SK-MEL-5 (cell line): Measurements from ENCODE around the gene TBC1D2B. TPM values are rescaled to one million over a fixed set of nuclear protein-coding genes. Genes with fewer than 3 reads are reported as not detected.
A peak's percentile ranks its signal among the peaks of the same experiment; 100 is the strongest.

Source experiments
- DNase-seq: peaks from one replicate; pipeline ENCODE4 v3.0.0-alpha.2; 2016; ENCODE audit warnings: low read depth, low spot score
- in situ Hi-C: cut with HindIII; loops from 2 replicates; pipeline ENCODE4 v1.10.0; 2016; ENCODE audit warnings: low sequenced_read_pairs, high pct_unique_total_duplicates, low pct_unique_long_range_greater_than_20kb
- total RNA-seq: library from RNA; depleted of rRNA; stranded (reverse); fragments of >200 nt; shearing (Covaris generic); gene quantifications from 2 replicates; pipeline ENCODE4 v1.2.3, GENCODE V29; 2014

The TBC1D2B gene
- total RNA-seq, 1 experiment from 2014 or later = 16.8 TPM

GRCh38 chr15:78023865-78024518 lies 53.5 kb downstream of the TBC1D2B start:
- DNase-seq = no peak
- in situ Hi-C loops = no loop called here

- in situ Hi-C loops = no loop called here
- no peak for DNase-seq
Measured at GRCh38 chr15:78023081-78023665, 54.3 kb downstream of the TBC1D2B start.

GRCh38 chr15:78021761-78022160 lies 55.8 kb downstream of the TBC1D2B start:
- in situ Hi-C loops = no loop called here
- DNase-seq = no peak

GRCh38 chr15:78020007-78020406 lies 57.5 kb downstream of the TBC1D2B start:
- in situ Hi-C loops = no loop called here
- DNase-seq = no peak

- DNase-seq = no peak
- in situ Hi-C loops = no loop called here
Measured at GRCh38 chr15:78018946-78019644, 58.4 kb downstream of the TBC1D2B start.

- in situ Hi-C loops = no loop called here
- no peak for DNase-seq
Measured at GRCh38 chr15:78018445-78018844, 59.1 kb downstream of the TBC1D2B start.

- no peak for DNase-seq
- in situ Hi-C loops = no loop called here
Measured at GRCh38 chr15:78016860-78017259, 60.7 kb downstream of the TBC1D2B start.

GRCh38 chr15:78012643-78013077 lies 64.9 kb downstream of the TBC1D2B start:
- no peak for DNase-seq
- in situ Hi-C loops = no loop called here

- in situ Hi-C loops = no loop called here
- DNase-seq = no peak
Measured at GRCh38 chr15:78010067-78010466, 67.4 kb downstream of the TBC1D2B start.

GRCh38 chr15:78007964-78008886 lies 69.3 kb downstream of the TBC1D2B start:
- in situ Hi-C loops = no loop called here

GRCh38 chr15:78007211-78007931 lies 70.1 kb downstream of the TBC1D2B start:
- DNase-seq = no peak
- in situ Hi-C loops = no loop called here

More at GRCh38 chr15:78007964-78008886, 69.3 kb downstream of the TBC1D2B start:
- DNase-seq = no peak

- in situ Hi-C loops = no loop called here
- DNase-seq = no peak
Measured at GRCh38 chr15:78006567-78007205, 70.8 kb downstream of the TBC1D2B start.

- DNase-seq = peak; percentile 54
- in situ Hi-C loops = no loop called here
Measured at GRCh38 chr15:78004919-78005634, 72.4 kb downstream of the TBC1D2B start.

GRCh38 chr15:78004222-78004727 lies 73.2 kb downstream of the TBC1D2B start:
- in situ Hi-C loops = no loop called here
- no peak for DNase-seq

- DNase-seq = no peak
Measured at GRCh38 chr15:78003539-78004008, 73.9 kb downstream of the TBC1D2B start.

GRCh38 chr15:78002996-78003395 lies 74.5 kb downstream of the TBC1D2B start:
- DNase-seq = no peak
- in situ Hi-C loops = no loop called here

More at GRCh38 chr15:78003539-78004008, 73.9 kb downstream of the TBC1D2B start:
- in situ Hi-C loops = no loop called here
